Hepatocyte (in vitro differentiated cells): Measurements from ENCODE around the gene PPDPF. TPM values are rescaled to one million over a fixed set of nuclear protein-coding genes. Genes with fewer than 3 reads are reported as not detected.
A peak's percentile ranks its signal among the peaks of the same experiment; 100 is the strongest.

Experiments
- DNase-seq: peaks from one replicate; pipeline ENCODE4 v3.0.0-alpha.2; 2016; ENCODE audit warnings: low spot score
- H2AFZ ChIP-seq: fragments of 200-600 bp; sonication (generic); 2 replicates; pipeline ENCODE4 v1.6.0; 2016; ENCODE audit warnings: antibody characterized with exemption, mild to moderate bottlenecking
- H3K27ac ChIP-seq: fragments of 200-600 bp; sonication (generic); 2 replicates; pipeline ENCODE4 v1.5.1; 2016; ENCODE audit warnings: mild to moderate bottlenecking
- H3K27me3 ChIP-seq: fragments of 200-600 bp; sonication (generic); 2 replicates; pipeline ENCODE4 v1.6.1; 2016
- H3K36me3 ChIP-seq: fragments of 200-600 bp; sonication (generic); replicated peaks from 2 replicates; pipeline ENCODE4 v1.5.1; 2016; ENCODE audit warnings: low read depth; ENCODE audit not compliant: insufficient read depth
- H3K4me1 ChIP-seq: fragments of 200-600 bp; sonication (generic); 2 replicates; pipeline ENCODE4 v1.5.1; 2016; ENCODE audit warnings: mild to moderate bottlenecking, moderate library complexity; ENCODE audit not compliant: insufficient read depth
- H3K4me2 ChIP-seq: fragments of 200-600 bp; sonication (generic); 2 replicates; pipeline ENCODE4 v1.6.0; 2016
- H3K4me3 ChIP-seq: fragments of 200-600 bp; sonication (generic); 2 replicates; pipeline ENCODE4 v1.5.1; 2016; ENCODE audit warnings: mild to moderate bottlenecking
- H3K79me2 ChIP-seq: fragments of 200-600 bp; sonication (generic); 2 replicates; pipeline ENCODE4 v1.6.0; 2017; ENCODE audit warnings: mild to moderate bottlenecking
- H3K9me2 ChIP-seq: fragments of 200-600 bp; sonication (generic); replicated peaks from 2 replicates; pipeline ENCODE4 v1.6.0; 2017; ENCODE audit warnings: mild to moderate bottlenecking; ENCODE audit not compliant: insufficient read depth
- H3K9me3 ChIP-seq: fragments of 200-600 bp; sonication (generic); 2 replicates; pipeline ENCODE4 v1.5.1; 2016; ENCODE audit warnings: low read depth, mild to moderate bottlenecking
- H4K20me1 ChIP-seq: fragments of 200-600 bp; sonication (generic); 2 replicates; pipeline ENCODE4 v1.6.0; 2016; ENCODE audit warnings: mild to moderate bottlenecking; ENCODE audit not compliant: insufficient read depth, poor library complexity, severe bottlenecking
- CTCF ChIP-seq: fragments of 200-600 bp; sonication (generic); IDR thresholded peaks from 2 replicates; pipeline ENCODE4 v1.5.1; 2016; ENCODE audit warnings: antibody characterized with exemption, mild to moderate bottlenecking; ENCODE audit not compliant: poor library complexity
- EZH2 ChIP-seq: fragments of 200-600 bp; sonication (generic); IDR thresholded peaks from 2 replicates; pipeline ENCODE4 v1.6.1; 2016; ENCODE audit warnings: antibody characterized with exemption, mild to moderate bottlenecking, borderline replicate concordance
- EZH2phosphoT487 ChIP-seq: fragments of 200-600 bp; sonication (generic); IDR thresholded peaks from one replicate; pipeline ENCODE4 v1.6.1; 2018; ENCODE audit warnings: antibody characterized with exemption, mild to moderate bottlenecking, low read depth, moderate library complexity; ENCODE audit not compliant: unreplicated experiment, severe bottlenecking
- WGBS: methylation state at CpG from one replicate; pipeline ENCODE4 v1.1.6; 2016; ENCODE audit warnings: low lambda C conversion rate; ENCODE audit errors: missing lambda C conversion rate; 5-methylcytosine and 5-hydroxymethylcytosine counted together
- polyA plus RNA-seq: library from polyadenylated mRNA; unstranded; fragments of >200 nt; fragmentation: Nextera tagmentation; extraction: Ambion mirVana; gene quantifications from 2 replicates; pipeline ENCODE4 v1.2.1, GENCODE V29; 2016
- total RNA-seq: library from RNA; depleted of rRNA; stranded (reverse); fragments of >200 nt; gene quantifications from 2 replicates; pipeline ENCODE4 v1.2.3, GENCODE V29; 2014

PPDPF gene
- total and polyA plus RNA-seq, 2 experiments from 2014 or later: 55.1 to 333 TPM

- H3K36me3 ChIP-seq: no peaks in the 10 kb centered on the region
- peak within 1 kb of the TSS; percentile 99 for H3K4me2 ChIP-seq
- no peaks in the 10 kb centered on the region for H3K79me2 ChIP-seq
- no peaks in the 10 kb centered on the region for H4K20me1 ChIP-seq
- 0% methylated on average over 14 of the region's 34 CpGs for WGBS
- no peaks in the 10 kb centered on the region for H3K4me1 ChIP-seq
- peak; percentile 80 for DNase-seq
- TF ChIP-seq EZH2: no peak
- TF ChIP-seq EZH2phosphoT487: no peak
- TF ChIP-seq CTCF: no peak
- no peaks in the 10 kb centered on the region for H3K9me3 ChIP-seq
- no peaks in the 10 kb centered on the region for H3K9me2 ChIP-seq
- peak within 1 kb of the TSS; percentile 79 for H3K4me3 ChIP-seq
- no peak within 1 kb of the TSS for H3K27ac ChIP-seq
- H3K27me3 ChIP-seq: no peaks in the 10 kb centered on the region
- H2AFZ ChIP-seq: peak within 1 kb of the TSS; percentile 98
Observed at GRCh38 chr20:63553933-63554290, 33.3 kb downstream of the PPDPF start, which contains the start of gene FNDC11. Gene FNDC11 (plus strand): TSS chr20:63554159. CDS start chr20:63555664, 1,505 bp downstream.

GRCh38 chr20:63554361-63555278 is 34.1 kb downstream of the PPDPF start:
- no peaks in the 10 kb centered on the region for H3K9me3 ChIP-seq
- peak overlapping the region; percentile 99 for H3K4me2 ChIP-seq
- no peaks in the 10 kb centered on the region for H3K79me2 ChIP-seq
- WGBS: 72% methylated on average over 31 of the region's 38 CpGs
- DNase-seq: no peak
- H3K27me3 ChIP-seq: no peaks in the 10 kb centered on the region
- H3K4me3 ChIP-seq: peak overlapping the region; percentile 79
- H3K27ac ChIP-seq: no peak overlapping the region
- no peaks in the 10 kb centered on the region for H3K9me2 ChIP-seq
- H2AFZ ChIP-seq: peak overlapping the region; percentile 98
- H3K36me3 ChIP-seq: no peaks in the 10 kb centered on the region
- H4K20me1 ChIP-seq: no peaks in the 10 kb centered on the region
- H3K4me1 ChIP-seq: no peaks in the 10 kb centered on the region
- no peak for TF ChIP-seq EZH2
- no peak for TF ChIP-seq CTCF
- TF ChIP-seq EZH2phosphoT487: no peak

GRCh38 chr20:63555661-63556381 is 35.3 kb downstream of the PPDPF start:
- H2AFZ ChIP-seq: no peak overlapping the region
- no peak for DNase-seq
- TF ChIP-seq EZH2phosphoT487 (no peak), EZH2 (no peak), CTCF (no peak)
- no peaks in the 10 kb centered on the region for H3K9me3 ChIP-seq
- H4K20me1 ChIP-seq: no peaks in the 10 kb centered on the region
- H3K27ac ChIP-seq: no peak overlapping the region
- no peaks in the 10 kb centered on the region for H3K27me3 ChIP-seq
- WGBS: 97% methylated on average over 41 of the region's 45 CpGs
- H3K4me1 ChIP-seq: no peaks in the 10 kb centered on the region
- H3K4me2 ChIP-seq: no peak overlapping the region
- H3K36me3 ChIP-seq: no peaks in the 10 kb centered on the region
- no peaks in the 10 kb centered on the region for H3K79me2 ChIP-seq
- H3K9me2 ChIP-seq: no peaks in the 10 kb centered on the region
- H3K4me3 ChIP-seq: no peak overlapping the region
